ENCODE results near the gene ODAD4.
"Not testable (repeated sequence)": the region's sequence is repeated elsewhere in the genome, so short reads cannot be mapped to it uniquely, and the experiment has no call there.

ODAD4 gene

GRCh38 chr17:41931715-41932114 is 1.3 kb downstream of the ODAD4 start:
- not testable (repeated sequence) for H3K9me3 ChIP-seq (ENCODE audit: insufficient read depth, low read depth, low read length); H3K36me3 ChIP-seq (ENCODE audit: insufficient read depth, low read length); H3K27me3 ChIP-seq (ENCODE audit: insufficient read depth, low read length, poor library complexity, severe bottlenecking); H4K20me1 ChIP-seq (ENCODE audit: insufficient read depth, low read length, poor library complexity, severe bottlenecking); H3K4me3 ChIP-seq (ENCODE audit: low read length, poor library complexity, severe bottlenecking); H3F3A ChIP-seq (ENCODE audit: low read depth); H3K9ac ChIP-seq (ENCODE audit: low read depth, low read length, poor library complexity, severe bottlenecking); H2AFZ ChIP-seq (ENCODE audit: low read length); H3K9me2 ChIP-seq (replicated peaks; ENCODE audit: low read depth, low read length); H3K4me2 ChIP-seq (ENCODE audit: low read depth, low read length, poor library complexity, severe bottlenecking)
- H3K4me1 ChIP-seq (ENCODE audit: insufficient read depth, low read length, poor library complexity, severe bottlenecking) = peaks cover 26% of the 10 kb centered on the region
- H3K79me2 ChIP-seq (ENCODE audit: insufficient read depth, low read length) = peaks cover 13% of the 10 kb centered on the region; the same call in 1 of the 2 replicates

DNA sequence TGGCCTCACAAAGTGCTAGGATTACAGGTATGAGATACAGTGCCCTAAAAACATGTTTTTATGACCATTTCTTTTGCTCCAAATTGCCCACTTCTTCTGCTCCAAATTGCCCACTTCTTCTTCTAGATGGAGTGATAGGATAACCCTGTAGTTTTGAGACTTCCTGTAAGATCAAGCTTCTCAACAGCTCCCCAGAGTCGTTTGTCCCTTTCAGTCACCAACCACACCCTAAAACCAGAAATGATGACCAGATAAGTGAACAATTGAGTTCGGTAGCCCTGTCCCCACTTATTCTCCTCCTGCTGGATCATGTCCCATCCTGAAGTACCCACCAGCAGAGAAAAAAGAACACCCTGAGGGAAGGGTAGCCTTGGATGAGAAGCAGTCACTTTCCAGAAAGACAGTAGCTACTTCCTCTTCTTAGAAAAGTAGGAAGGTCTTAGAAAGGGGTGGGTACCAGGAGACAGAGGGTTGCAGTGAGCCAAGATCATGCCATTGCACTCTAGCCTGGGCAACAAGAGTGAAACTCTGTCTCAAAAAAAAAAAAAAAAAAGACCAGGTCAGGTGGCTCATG is 2.5 kb downstream of the ODAD4 start:
- peaks cover 26% of the 10 kb centered on the region for H3K4me1 ChIP-seq (ENCODE audit: insufficient read depth, low read length, poor library complexity, severe bottlenecking)
- peak overlapping the region; percentile 63 for H3K4me2 ChIP-seq (ENCODE audit: low read depth, low read length, poor library complexity, severe bottlenecking)

GRCh38 chr17:41935641-41936040 is 5.2 kb downstream of the ODAD4 start:
- H3K9me3 ChIP-seq (ENCODE audit: insufficient read depth, low read depth, low read length) = no peaks in the 10 kb centered on the region
- H4K20me1 ChIP-seq (ENCODE audit: insufficient read depth, low read length, poor library complexity, severe bottlenecking) = no peaks in the 10 kb centered on the region
- H3K4me1 ChIP-seq (ENCODE audit: insufficient read depth, low read length, poor library complexity, severe bottlenecking) = peaks cover 13% of the 10 kb centered on the region
- H3K4me3 ChIP-seq (ENCODE audit: low read length, poor library complexity, severe bottlenecking) = no peak overlapping the region
- no peak overlapping the region for H3K4me2 ChIP-seq (ENCODE audit: low read depth, low read length, poor library complexity, severe bottlenecking)
- no peaks in the 10 kb centered on the region for H3K9me2 ChIP-seq (replicated peaks; ENCODE audit: low read depth, low read length)
- no peak for TF ChIP-seq EZH2phosphoT487 (IDR thresholded peaks at IDR 0.05; ENCODE audit: borderline replicate concordance)
- TF ChIP-seq, protein P1, sequence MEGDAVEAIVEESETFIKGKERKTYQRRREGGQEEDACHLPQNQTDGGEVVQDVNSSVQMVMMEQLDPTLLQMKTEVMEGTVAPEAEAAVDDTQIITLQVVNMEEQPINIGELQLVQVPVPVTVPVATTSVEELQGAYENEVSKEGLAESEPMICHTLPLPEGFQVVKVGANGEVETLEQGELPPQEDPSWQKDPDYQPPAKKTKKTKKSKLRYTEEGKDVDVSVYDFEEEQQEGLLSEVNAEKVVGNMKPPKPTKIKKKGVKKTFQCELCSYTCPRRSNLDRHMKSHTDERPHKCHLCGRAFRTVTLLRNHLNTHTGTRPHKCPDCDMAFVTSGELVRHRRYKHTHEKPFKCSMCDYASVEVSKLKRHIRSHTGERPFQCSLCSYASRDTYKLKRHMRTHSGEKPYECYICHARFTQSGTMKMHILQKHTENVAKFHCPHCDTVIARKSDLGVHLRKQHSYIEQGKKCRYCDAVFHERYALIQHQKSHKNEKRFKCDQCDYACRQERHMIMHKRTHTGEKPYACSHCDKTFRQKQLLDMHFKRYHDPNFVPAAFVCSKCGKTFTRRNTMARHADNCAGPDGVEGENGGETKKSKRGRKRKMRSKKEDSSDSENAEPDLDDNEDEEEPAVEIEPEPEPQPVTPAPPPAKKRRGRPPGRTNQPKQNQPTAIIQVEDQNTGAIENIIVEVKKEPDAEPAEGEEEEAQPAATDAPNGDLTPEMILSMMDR (conservative IDR thresholded peaks at IDR 0.05; ENCODE audit: low read length) = no peak
- no peaks in the 10 kb centered on the region for H3K36me3 ChIP-seq (ENCODE audit: insufficient read depth, low read length)
- H3F3A ChIP-seq (ENCODE audit: low read depth) = no peaks in the 10 kb centered on the region
- no peaks in the 10 kb centered on the region for H3K27me3 ChIP-seq (ENCODE audit: insufficient read depth, low read length, poor library complexity, severe bottlenecking)
- H3K79me2 ChIP-seq (ENCODE audit: insufficient read depth, low read length) = no peaks in the 10 kb centered on the region
- no peak overlapping the region for H3K9ac ChIP-seq (ENCODE audit: low read depth, low read length, poor library complexity, severe bottlenecking)
- H2AFZ ChIP-seq (ENCODE audit: low read length) = no peak overlapping the region

More for the DNA sequence above, 2.5 kb downstream of the ODAD4 start:
- Histone ChIP-seq H3F3A (ENCODE audit: low read depth) (no peaks in the 10 kb centered on the region), H3K9me2 (replicated peaks; ENCODE audit: low read depth, low read length) (no peaks in the 10 kb centered on the region), H3K9me3 (ENCODE audit: insufficient read depth, low read depth, low read length) (no peaks in the 10 kb centered on the region), H3K9ac (ENCODE audit: low read depth, low read length, poor library complexity, severe bottlenecking) (peak overlapping the region; percentile 36), H3K36me3 (ENCODE audit: insufficient read depth, low read length) (no peaks in the 10 kb centered on the region), H3K27me3 (ENCODE audit: insufficient read depth, low read length, poor library complexity, severe bottlenecking) (no peaks in the 10 kb centered on the region), H3K79me2 (ENCODE audit: insufficient read depth, low read length) (peaks cover 13% of the 10 kb centered on the region; the same call in 1 of the 2 replicates), H3K4me3 (ENCODE audit: low read length, poor library complexity, severe bottlenecking) (peak overlapping the region; percentile 27), H4K20me1 (ENCODE audit: insufficient read depth, low read length, poor library complexity, severe bottlenecking) (no peaks in the 10 kb centered on the region), H2AFZ (ENCODE audit: low read length) (peak overlapping the region; percentile 83)
- TF ChIP-seq EZH2phosphoT487 (IDR thresholded peaks at IDR 0.05; ENCODE audit: borderline replicate concordance) = no peak
- TF ChIP-seq, protein P1 (conservative IDR thresholded peaks at IDR 0.05; ENCODE audit: low read length) = no peak

Data from Loucy (cell line).